ENCODE results near the gene TOMT. TPM values are rescaled to one million over a fixed set of nuclear protein-coding genes. Genes with fewer than 3 reads are reported as not detected.
A peak's percentile ranks its signal among the peaks of the same experiment; 100 is the strongest.

TOMT gene
- total RNA-seq, 1 donor from 2014 or later: not detected

GRCh38 chr11:72079819-72080325 lies 25.9 kb upstream of the TOMT start:
- intact Hi-C loops (cut with micrococcal nuclease): loop anchor here (1.0 to 5.0 kb wide), 11 partner anchors 8 to 588 kb away; partner anchors contain the start of genes ANAPC15, CLPB, LAMTOR1 and XNDC1N
- peaks cover 26% of the 10 kb centered on the region for H3K36me3 Mint-ChIP-seq (ENCODE audit: low read depth)
- H3K27me3 Mint-ChIP-seq (ENCODE audit: insufficient read depth): no peaks in the 10 kb centered on the region
- peak overlapping the region; percentile 95 for H3K4me3 Mint-ChIP-seq
- H3K4me1 Mint-ChIP-seq (ENCODE audit: low read depth): peaks cover 53% of the 10 kb centered on the region
- peak overlapping the region; percentile 93 for H3K27ac Mint-ChIP-seq
- no peak for DNase-seq (ENCODE audit: low spot score)
- no peaks in the 10 kb centered on the region for H3K9me3 Mint-ChIP-seq

DNA sequence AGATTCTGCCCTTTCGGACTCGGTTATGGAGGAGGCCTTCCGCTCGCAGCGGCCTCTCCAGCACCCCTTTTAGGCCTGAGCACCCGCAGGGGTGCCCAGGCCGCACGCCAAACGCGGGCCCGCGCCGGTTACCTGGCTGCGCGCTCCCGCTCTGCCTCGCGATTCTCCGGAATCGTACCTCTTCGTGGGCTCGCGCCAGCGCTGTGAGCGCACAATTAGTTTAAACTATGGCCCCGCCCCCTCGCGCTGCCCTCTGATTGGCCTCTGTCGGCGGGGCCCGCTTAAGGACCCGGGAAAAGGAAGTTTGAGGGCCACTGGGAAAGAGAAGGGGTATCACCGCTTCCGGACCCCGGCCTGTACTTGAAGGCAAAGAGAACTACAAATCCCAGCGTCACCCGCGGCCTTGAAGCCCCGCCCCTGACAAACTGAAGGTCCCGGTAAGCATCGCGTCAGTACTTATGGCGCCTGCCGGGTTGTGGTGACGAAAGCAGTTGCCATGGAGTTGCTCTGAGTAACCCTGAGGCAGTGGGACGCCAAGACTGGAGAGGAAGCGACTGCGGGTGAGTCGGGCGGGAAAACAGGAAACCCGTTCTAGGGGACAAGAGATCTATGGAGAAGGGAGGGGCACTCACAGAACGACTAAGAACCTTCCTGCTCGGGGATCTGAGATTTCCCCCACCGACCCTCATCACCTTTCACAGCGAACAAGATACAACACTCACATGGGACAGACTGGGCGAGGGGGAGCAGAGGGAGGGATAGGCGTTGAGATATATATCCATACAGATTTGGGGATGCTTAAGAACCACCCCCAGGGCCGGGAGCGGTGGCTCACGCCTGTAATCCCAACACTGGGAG lies 25.2 kb upstream of the TOMT start, which contains the start of the genes LRRC51 and NUMA1:
Gene LRRC51, plus strand, starts transcription at position 525 of the 858 bp plus-strand sequence. CDS start 8,234 bp downstream, outside the sequence.
Gene NUMA1, minus strand, starts transcription at position 217 of the 858 bp plus-strand sequence. CDS start 44,599 bp downstream, outside the sequence.
- DNase-seq (ENCODE audit: low spot score): peak; percentile 99
- Mint-ChIP-seq H3K36me3 (ENCODE audit: low read depth) (peaks cover 23% of the 10 kb centered on the region), H3K9me3 (no peaks in the 10 kb centered on the region), H3K27me3 (ENCODE audit: insufficient read depth) (no peaks in the 10 kb centered on the region), H3K27ac (peak within 1 kb of the TSS; percentile 93), H3K4me1 (ENCODE audit: low read depth) (peaks cover 48% of the 10 kb centered on the region), H3K4me3 (peak within 1 kb of the TSS; percentile 95)
- intact Hi-C loops (cut with micrococcal nuclease): loop anchor here (1.0 to 5.0 kb wide), 12 partner anchors 8 to 588 kb away; partner anchors contain the start of genes ANAPC15, CLPB, LAMTOR1 and XNDC1N

DNA sequence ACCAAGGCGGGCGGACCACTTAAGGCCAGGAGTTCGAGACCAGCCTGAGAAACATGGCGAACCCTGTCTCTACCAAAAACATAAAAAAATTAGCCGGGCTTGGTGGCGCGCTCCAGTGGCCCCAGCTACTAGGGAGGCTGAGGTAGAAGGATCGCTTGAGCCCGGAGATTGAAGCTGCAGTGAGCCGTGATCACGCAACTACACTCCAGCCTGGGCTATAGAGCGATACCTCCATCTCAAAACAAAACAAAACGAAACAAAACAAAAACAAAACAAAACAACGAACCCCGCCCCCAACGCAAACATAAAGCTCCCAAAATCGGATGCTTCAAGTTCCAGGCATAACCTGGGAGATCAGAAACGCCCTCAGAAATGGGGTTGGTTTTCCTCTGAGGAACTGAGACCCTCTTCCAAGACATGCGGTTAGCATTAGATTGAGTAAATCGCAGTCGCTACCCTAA lies 24.5 kb upstream of the TOMT start:
- H3K9me3 Mint-ChIP-seq: no peaks in the 10 kb centered on the region
- peaks cover 51% of the 10 kb centered on the region for H3K4me1 Mint-ChIP-seq (ENCODE audit: low read depth)
- H3K4me3 Mint-ChIP-seq: peak overlapping the region; percentile 95
- peak overlapping the region; percentile 93 for H3K27ac Mint-ChIP-seq
- intact Hi-C loops (cut with micrococcal nuclease): loop anchor here (1.0 to 5.0 kb wide), 2 partner anchors 10 to 61 kb away; no protein-coding TSS in a partner anchor
- H3K36me3 Mint-ChIP-seq (ENCODE audit: low read depth): peaks cover 22% of the 10 kb centered on the region
- no peak for DNase-seq (ENCODE audit: low spot score)
- H3K27me3 Mint-ChIP-seq (ENCODE audit: insufficient read depth): no peaks in the 10 kb centered on the region

DNA sequence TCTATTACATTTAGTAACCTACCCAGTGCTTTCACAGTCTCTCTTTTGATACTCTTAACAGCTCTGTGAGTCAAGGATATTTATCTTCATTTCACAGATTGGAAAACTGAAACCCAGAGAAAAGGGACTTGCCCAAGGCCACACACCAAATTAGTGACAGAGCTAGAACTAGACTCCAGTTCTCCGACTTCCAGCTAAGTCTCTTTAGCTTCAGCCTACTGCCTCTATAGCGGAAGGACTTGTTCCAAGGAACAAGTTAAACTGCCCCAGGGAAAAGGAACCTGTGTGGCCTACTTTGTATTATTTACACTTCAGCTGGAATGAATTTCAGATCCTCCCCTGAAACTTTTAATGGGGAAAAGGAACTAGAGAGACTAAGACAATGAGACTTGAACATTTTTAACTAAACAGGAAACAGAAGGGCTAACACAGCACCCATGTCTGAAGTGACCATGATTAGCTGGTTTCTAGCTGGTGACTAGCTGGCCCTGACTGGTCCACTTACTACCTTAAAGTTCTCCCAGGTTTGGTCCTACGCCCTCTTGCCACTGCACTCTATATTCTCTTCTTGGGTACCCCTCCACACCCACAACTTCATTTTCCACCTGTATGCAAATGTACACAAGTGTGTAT lies 23.8 kb upstream of the TOMT start:
- no peaks in the 10 kb centered on the region for H3K27me3 Mint-ChIP-seq (ENCODE audit: insufficient read depth)
- intact Hi-C loops (cut with micrococcal nuclease): loop anchor here (1.0 to 5.0 kb wide), 2 partner anchors 9 to 60 kb away; no protein-coding TSS in a partner anchor
- peaks cover 20% of the 10 kb centered on the region for H3K36me3 Mint-ChIP-seq (ENCODE audit: low read depth)
- DNase-seq (ENCODE audit: low spot score): no peak
- peak overlapping the region; percentile 95 for H3K4me3 Mint-ChIP-seq
- H3K27ac Mint-ChIP-seq: peak overlapping the region; percentile 89
- H3K4me1 Mint-ChIP-seq (ENCODE audit: low read depth): peaks cover 49% of the 10 kb centered on the region
- H3K9me3 Mint-ChIP-seq: no peaks in the 10 kb centered on the region

GRCh38 chr11:72083414-72083813 lies 22.3 kb upstream of the TOMT start:
- Mint-ChIP-seq H3K27ac (no peak overlapping the region), H3K4me3 (no peak overlapping the region), H3K36me3 (ENCODE audit: low read depth) (peaks cover 19% of the 10 kb centered on the region), H3K27me3 (ENCODE audit: insufficient read depth) (no peaks in the 10 kb centered on the region), H3K4me1 (ENCODE audit: low read depth) (peaks cover 37% of the 10 kb centered on the region), H3K9me3 (no peaks in the 10 kb centered on the region)
- intact Hi-C loops (cut with micrococcal nuclease): loop anchor here (5.0 kb wide), 1 partner anchor 59 kb away; no protein-coding TSS in a partner anchor
- DNase-seq (ENCODE audit: low spot score): no peak

DNA sequence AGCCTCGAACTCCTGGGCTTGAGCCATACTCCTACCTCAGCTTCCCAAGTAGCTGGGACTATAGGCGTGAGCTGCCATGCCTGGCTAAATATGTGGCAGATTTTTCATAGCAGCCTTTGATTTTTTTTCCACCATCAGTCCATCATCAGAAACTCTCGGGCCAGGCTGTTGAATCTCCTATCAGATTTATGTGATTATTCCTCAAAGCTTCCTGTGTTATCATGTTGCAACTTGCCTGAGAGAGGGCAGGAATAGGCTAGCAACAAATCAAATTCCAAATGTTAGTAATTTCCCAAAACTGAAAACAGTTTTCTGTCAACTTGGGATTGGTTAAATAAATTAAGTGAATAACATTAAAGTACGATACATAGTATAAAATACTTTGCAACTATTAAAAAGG lies 21.6 kb upstream of the TOMT start:
- intact Hi-C loops (cut with micrococcal nuclease): loop anchor here (5.0 kb wide), 1 partner anchor 58 kb away; no protein-coding TSS in a partner anchor
- no peak overlapping the region for H3K27ac Mint-ChIP-seq
- no peaks in the 10 kb centered on the region for H3K9me3 Mint-ChIP-seq
- peaks cover 31% of the 10 kb centered on the region for H3K4me1 Mint-ChIP-seq (ENCODE audit: low read depth)
- no peak overlapping the region for H3K4me3 Mint-ChIP-seq
- H3K36me3 Mint-ChIP-seq (ENCODE audit: low read depth): peaks cover 17% of the 10 kb centered on the region
- no peaks in the 10 kb centered on the region for H3K27me3 Mint-ChIP-seq (ENCODE audit: insufficient read depth)
- no peak for DNase-seq (ENCODE audit: low spot score)

- H3K27me3 Mint-ChIP-seq (ENCODE audit: insufficient read depth): no peaks in the 10 kb centered on the region
- H3K27ac Mint-ChIP-seq: no peak overlapping the region
- no peaks in the 10 kb centered on the region for H3K9me3 Mint-ChIP-seq
- no peak for DNase-seq (ENCODE audit: low spot score)
- intact Hi-C loops (cut with micrococcal nuclease): loop anchor here (5.0 kb wide), 1 partner anchor 57 kb away; no protein-coding TSS in a partner anchor
- H3K4me1 Mint-ChIP-seq (ENCODE audit: low read depth): peaks cover 31% of the 10 kb centered on the region
- H3K4me3 Mint-ChIP-seq: no peak overlapping the region
- H3K36me3 Mint-ChIP-seq (ENCODE audit: low read depth): peaks cover 18% of the 10 kb centered on the region
These were observed 20.8 kb upstream of the TOMT start for GRCh38 chr11:72084965-72085364.

DNA sequence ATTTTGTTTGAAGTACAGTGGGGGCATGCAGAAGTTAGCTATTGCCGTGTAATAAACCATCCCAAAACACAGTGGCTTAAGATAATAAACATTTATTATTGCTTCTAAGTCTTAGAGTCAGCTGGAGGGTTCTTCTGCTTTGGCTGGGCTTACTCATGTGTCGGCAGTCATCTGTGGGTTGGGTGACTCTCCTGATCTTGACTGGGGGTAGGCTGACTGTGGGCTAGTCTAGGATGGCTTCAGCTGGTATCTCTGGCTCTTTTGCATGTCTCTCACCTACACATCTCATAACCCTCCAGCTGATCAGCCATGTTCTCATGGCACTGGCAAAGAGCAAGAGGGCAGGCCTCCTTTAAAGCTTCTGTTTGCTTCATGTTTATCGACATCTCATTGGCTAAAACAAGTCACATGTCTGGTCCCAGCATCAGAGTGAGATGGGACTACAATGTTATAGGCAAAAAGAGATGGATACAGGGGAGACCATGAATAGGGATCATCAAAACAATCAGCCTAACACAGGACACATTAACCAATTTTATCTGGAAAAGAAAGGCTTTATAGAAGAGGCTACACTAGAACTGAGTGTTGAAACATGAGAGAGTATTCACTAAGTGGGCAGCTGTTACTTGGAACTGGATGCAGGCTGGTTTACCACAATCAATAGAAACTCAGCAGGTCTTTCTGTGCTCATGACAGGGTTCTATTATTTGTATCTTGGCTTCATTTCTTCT lies 19.9 kb upstream of the TOMT start:
- H3K27ac Mint-ChIP-seq: peak overlapping the region; percentile 21
- peaks cover 28% of the 10 kb centered on the region for H3K4me1 Mint-ChIP-seq (ENCODE audit: low read depth)
- DNase-seq (ENCODE audit: low spot score): no peak
- H3K36me3 Mint-ChIP-seq (ENCODE audit: low read depth): peaks cover 16% of the 10 kb centered on the region
- H3K4me3 Mint-ChIP-seq: no peak overlapping the region
- intact Hi-C loops (cut with micrococcal nuclease): no loop called here
- H3K27me3 Mint-ChIP-seq (ENCODE audit: insufficient read depth): no peaks in the 10 kb centered on the region
- H3K9me3 Mint-ChIP-seq: no peaks in the 10 kb centered on the region

GRCh38 chr11:72088076-72088808 lies 17.5 kb upstream of the TOMT start:
- Mint-ChIP-seq H3K27me3 (ENCODE audit: insufficient read depth) (no peaks in the 10 kb centered on the region), H3K9me3 (no peaks in the 10 kb centered on the region), H3K4me3 (no peak overlapping the region), H3K27ac (peak overlapping the region; percentile 2), H3K36me3 (ENCODE audit: low read depth) (peaks cover 16% of the 10 kb centered on the region), H3K4me1 (ENCODE audit: low read depth) (peaks cover 13% of the 10 kb centered on the region)
- no peak for DNase-seq (ENCODE audit: low spot score)
- intact Hi-C loops (cut with micrococcal nuclease): no loop called here

- peak; percentile 56 for DNase-seq (ENCODE audit: low spot score)
- no peaks in the 10 kb centered on the region for H3K27me3 Mint-ChIP-seq (ENCODE audit: insufficient read depth)
- H3K9me3 Mint-ChIP-seq: no peaks in the 10 kb centered on the region
- intact Hi-C loops (cut with micrococcal nuclease): loop anchor here (1.0 kb wide), 3 partner anchors 10 to 114 kb away; no protein-coding TSS in a partner anchor
- H3K4me3 Mint-ChIP-seq: no peak overlapping the region
- H3K36me3 Mint-ChIP-seq (ENCODE audit: low read depth): peaks cover 14% of the 10 kb centered on the region
- peaks cover 5% of the 10 kb centered on the region for H3K4me1 Mint-ChIP-seq (ENCODE audit: low read depth)
- H3K27ac Mint-ChIP-seq: no peak overlapping the region
These were observed 14.4 kb upstream of the TOMT start for GRCh38 chr11:72091292-72091691.

GRCh38 chr11:72098741-72099140 lies 7.0 kb upstream of the TOMT start:
- no peaks in the 10 kb centered on the region for H3K9me3 Mint-ChIP-seq
- H3K4me1 Mint-ChIP-seq (ENCODE audit: low read depth): peaks cover 33% of the 10 kb centered on the region
- H3K27ac Mint-ChIP-seq: no peak overlapping the region
- H3K27me3 Mint-ChIP-seq (ENCODE audit: insufficient read depth): no peaks in the 10 kb centered on the region
- no peak for DNase-seq (ENCODE audit: low spot score)
- intact Hi-C loops (cut with micrococcal nuclease): no loop called here
- H3K4me3 Mint-ChIP-seq: no peak overlapping the region
- H3K36me3 Mint-ChIP-seq (ENCODE audit: low read depth): peaks cover 19% of the 10 kb centered on the region
